Stimulated activated CD4-positive, alpha-beta T cell treated with anti-CD3 and anti-CD28 coated beads, Interleukin-4, amount 100 ng/mL, for 24 hours (primary cell): ENCODE measurements around the gene CCDC82.
A peak's percentile ranks its signal among the peaks of the same experiment; 100 is the strongest.

Experiments
- DNase-seq: peaks from one replicate; pipeline ENCODE4 v3.0.0-alpha.2; 2020

CCDC82 gene

GRCh38 chr11:96358321-96358720 is 31.4 kb downstream of the CCDC82 start:
- no peak for DNase-seq

DNA sequence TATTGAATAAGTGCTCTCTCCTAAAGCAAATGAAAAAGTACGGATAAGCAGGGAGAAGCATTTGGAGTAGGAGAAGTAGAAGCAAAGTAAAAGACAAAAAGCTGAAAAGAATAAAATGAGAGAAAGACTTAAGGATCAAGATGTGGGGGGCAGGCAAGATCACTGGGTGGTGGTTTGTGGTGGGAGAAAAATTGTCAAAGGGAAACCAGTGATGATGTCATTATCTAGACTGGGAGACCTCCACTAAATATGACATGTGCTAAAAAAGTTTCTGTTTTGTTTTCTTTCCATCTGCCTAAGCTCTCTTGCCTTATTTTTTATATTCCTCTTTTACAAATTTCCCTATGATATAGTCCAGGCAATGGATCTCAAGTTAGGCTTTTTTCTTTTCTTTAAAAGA is 31.9 kb downstream of the CCDC82 start:
- DNase-seq, result no peak

- no peak for DNase-seq
These were observed 32.9 kb downstream of the CCDC82 start for GRCh38 chr11:96356848-96357247.

- peak; percentile 94 for DNase-seq
These were observed 46.6 kb downstream of the CCDC82 start, which contains the start of gene MAML2 for GRCh38 chr11:96342961-96343711. Gene MAML2 (minus strand): TSS chr11:96343195. CDS start chr11:96341895, 1,300 bp downstream.

DNA sequence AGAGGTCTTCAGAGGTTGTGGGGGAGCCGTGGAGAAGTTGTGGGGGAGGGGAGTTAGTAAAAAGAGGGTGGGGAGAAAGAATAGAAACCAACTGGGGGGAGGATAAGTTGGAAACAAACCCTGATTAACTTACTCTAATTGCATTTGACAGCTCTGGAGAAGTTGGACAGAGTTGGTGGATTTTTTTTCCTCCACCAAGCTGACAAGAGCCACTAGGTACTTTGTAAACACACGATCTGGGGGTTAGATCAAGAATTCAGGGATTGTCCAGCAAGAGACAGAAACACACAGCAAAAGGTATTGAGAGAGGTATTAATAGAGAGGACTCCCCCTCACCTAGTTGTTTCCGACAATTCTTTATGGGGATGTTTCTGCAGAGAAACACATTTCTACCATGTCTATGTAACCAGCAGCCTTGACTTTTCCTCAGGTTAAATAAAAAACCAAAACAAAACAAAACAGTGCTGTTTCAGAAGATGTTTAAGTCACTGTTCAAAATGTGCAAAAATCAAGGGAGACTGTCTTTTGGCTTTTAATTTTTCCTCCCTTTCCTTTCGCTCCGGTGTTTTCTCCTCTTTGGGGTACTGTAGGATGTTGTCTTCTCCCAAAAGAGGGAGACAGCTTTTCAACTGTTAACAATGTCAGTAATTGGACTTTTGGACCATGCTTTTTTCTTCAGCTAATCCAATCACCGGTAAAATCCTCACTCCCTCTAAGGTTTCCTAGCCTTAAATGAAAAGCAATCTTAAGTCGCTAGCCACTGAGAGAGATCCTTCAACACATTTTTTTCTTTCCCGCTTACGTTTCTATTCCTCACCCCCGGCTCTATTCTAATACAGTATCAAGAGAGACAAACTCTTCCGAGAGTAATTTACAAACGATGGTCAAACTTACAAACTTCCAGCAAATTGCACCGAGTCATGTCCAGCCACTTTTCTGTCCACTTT is 47.4 kb downstream of the CCDC82 start:
- DNase-seq, result no peak

- peak; percentile 58 for DNase-seq
These were observed 48.3 kb downstream of the CCDC82 start for GRCh38 chr11:96341211-96342013.

GRCh38 chr11:96340555-96340885 is 49.2 kb downstream of the CCDC82 start:
- no peak for DNase-seq

DNA sequence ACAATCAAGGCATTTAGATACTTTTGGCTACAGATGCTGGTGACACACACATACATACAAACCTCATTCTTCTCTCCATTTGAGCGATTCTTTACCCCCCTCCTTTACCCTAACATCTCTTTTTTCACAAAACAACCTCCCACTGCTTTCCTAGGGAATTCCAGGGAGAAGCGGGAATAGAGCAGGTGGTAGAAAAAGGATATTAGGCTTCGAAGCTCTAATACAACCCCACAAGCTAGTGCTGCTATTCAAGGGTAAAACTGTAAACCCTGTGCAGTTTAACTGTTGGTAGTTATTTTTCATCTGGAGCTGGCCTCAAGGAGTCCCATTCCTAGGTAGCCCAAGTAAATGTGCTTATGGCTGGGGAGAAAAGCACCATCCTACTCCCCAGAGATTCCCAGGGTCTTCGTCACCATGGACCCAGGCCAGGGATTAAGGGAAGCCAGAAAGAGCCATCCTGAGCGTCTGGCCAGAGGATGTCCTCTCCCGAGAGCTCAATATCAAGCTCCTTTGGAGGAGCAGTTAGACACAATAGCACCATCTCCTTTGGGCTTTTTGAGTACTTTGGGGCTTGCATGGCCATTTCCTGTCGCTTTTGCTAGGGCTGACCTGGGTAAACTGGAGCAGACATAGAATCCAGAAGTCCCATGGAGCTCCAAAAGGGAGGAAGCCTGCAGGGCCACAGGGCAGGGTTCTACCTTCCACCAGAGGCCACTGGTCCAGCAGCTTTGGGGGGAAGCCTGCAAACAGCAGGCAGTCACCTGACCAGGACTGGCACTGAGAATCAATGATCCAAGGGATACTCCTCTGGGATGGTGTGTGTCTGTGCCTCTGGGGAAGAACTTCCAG is 49.8 kb downstream of the CCDC82 start:
- no peak for DNase-seq

GRCh38 chr11:96338910-96339705 is 50.6 kb downstream of the CCDC82 start:
- DNase-seq, result peak; percentile 49

GRCh38 chr11:96337541-96338431 is 51.9 kb downstream of the CCDC82 start:
- peak; percentile 65 for DNase-seq

DNA sequence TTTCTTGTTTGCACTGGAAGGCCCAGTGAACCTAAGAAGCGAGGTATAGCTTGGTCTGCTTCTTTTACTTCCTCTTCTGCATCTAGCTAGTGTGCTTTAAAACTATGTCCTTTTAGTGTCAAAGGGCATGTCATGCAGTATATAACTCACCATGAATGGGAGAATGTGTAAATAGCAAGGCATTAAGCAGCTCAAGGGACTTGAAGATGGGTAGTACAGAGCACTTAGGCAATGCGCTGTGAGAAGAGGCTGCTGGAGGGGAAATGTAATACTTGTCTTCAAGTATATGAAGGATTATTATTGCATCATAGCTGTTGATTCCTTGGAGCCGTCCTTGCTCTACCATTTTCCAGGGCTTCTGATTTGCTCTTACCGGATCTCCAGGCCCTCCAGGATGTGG is 54.3 kb downstream of the CCDC82 start:
- no peak for DNase-seq

DNA sequence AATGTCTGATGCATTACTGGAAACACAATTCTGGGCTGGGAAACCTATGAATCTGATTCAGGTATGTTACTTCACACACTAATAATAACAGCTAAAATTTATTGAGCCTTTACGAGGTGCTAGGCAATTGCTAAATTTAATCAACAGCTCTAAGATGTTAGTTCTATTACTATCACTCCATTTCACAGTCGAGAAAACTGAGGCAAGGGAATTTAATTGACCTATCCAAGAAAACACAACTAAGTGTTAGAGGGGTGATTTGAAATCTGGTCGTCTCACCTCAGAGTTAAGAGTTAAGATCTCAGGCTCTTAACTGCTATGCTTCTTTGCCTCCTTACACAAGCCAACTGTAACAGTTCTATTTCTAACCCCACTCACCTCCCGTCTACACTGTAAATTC is 55.5 kb downstream of the CCDC82 start:
- no peak for DNase-seq

DNA sequence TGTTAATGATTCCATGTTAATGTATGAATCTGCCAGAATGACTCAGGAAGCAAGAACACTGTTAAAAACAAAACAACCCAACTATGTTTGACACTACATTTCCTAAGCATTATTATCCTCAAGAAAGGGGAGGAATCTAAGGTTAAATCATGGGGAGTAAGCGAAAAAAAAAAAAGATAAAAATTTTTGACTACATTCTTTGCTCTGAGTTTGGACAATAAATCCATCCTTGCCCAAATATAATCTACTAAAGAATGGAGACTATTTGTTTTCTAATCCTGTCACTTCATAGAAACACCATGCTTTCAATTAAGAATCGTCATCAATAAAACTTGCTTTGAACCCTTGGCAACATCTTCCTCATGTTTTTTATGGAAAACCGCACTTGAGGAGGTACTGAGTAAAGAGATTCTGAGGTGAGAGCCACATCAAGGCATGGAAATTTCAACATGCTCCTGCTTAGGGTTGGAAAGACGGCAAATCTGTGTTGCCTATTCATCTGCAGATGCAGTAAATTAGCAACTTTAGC is 56.5 kb downstream of the CCDC82 start:
- no peak for DNase-seq

DNA sequence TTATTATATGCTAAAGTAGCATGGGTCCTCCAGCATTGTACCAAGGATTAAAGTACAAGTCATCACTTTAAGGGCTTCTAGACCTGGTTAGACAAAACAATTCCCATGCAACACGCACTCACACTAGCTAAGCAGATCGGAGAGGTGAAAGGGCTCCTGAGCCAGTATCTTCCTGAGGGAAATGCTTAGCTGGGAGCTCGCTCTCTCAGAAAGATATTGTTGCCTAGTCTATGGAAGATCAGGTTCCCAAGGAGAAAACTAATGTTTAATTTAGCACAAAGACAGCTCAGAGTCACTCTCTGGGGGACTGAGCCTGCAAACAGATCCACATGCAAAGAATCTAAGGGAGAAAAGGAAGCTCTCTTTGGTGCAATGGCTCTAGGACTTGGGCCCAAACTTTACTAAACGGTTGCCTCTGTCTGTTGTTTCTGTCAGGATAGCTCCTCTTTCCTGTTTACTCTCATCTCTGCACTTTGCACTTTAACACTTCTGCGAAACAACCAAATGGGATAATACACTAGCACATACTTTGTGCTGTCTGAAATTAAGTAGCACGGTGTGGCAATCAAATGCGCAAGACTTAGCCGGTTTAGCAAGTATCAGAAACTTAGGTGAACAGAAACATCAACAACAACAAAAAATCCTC is 57.5 kb downstream of the CCDC82 start:
- DNase-seq, result no peak

GRCh38 chr11:96331699-96332116 is 58.0 kb downstream of the CCDC82 start:
- DNase-seq, result no peak

GRCh38 chr11:96330511-96330859 is 59.2 kb downstream of the CCDC82 start:
- no peak for DNase-seq

GRCh38 chr11:96329855-96330510 is 59.7 kb downstream of the CCDC82 start:
- no peak for DNase-seq

DNA sequence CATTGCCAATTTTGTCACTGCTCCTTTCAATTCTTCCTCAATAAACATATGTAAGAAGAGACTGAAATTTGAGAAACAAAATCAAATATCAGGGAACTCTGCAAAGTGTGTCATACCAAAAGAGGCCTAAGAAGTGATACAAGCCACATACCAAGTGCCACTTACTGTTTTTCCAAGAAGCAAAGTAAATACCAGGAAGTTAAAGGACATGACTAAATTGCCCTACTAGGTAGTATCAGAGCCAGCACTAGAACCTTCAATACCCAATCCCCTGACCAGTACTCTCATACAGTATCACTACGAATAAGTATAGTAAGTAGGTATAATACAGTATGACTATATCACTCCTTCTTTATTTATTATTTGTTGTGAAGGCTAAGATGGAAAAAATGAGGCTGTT is 60.3 kb downstream of the CCDC82 start:
- DNase-seq, result no peak
